HG03025 (cell line): Measurements from ENCODE around the gene IMMP2L.
"Not testable (repeated sequence)": the region's sequence is repeated elsewhere in the genome, so short reads cannot be mapped to it uniquely, and the experiment has no call there.

Experiments used
- ATAC-seq: cut with Tn5 transposase; IDR thresholded peaks from one replicate; pipeline ENCODE4 v1.9.1; 2021; ENCODE audit warnings: mild to moderate bottlenecking, moderate library complexity; ENCODE audit not compliant: unreplicated experiment, low FRiP score

IMMP2L gene

GRCh38 chr7:111362506-111363054 is 199.7 kb downstream of the IMMP2L start:
- no peak for ATAC-seq

DNA sequence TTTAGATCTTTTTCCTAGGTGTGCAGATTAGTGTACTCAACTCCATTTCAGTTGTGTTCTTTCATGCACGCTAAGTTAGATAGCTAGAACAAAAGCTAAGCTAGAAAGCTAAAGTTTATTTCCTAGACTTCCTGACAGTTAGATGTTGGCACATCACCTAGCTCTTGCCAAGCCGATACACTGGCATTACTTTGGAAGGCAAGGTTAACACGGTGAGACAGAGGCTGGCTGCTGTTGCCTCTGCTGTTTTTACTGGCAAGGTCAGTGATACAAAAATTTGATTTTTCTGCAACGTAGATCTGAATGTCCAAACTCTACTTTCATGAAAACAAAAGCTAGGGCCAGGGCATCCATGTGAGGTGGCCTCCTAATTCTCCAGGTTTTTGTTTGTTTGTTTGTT is 203.4 kb downstream of the IMMP2L start:
- ATAC-seq = no peak

GRCh38 chr7:111357691-111358090 is 204.6 kb downstream of the IMMP2L start:
- no peak for ATAC-seq

- no peak for ATAC-seq
Measured at GRCh38 chr7:111356941-111357340, 205.4 kb downstream of the IMMP2L start.

DNA sequence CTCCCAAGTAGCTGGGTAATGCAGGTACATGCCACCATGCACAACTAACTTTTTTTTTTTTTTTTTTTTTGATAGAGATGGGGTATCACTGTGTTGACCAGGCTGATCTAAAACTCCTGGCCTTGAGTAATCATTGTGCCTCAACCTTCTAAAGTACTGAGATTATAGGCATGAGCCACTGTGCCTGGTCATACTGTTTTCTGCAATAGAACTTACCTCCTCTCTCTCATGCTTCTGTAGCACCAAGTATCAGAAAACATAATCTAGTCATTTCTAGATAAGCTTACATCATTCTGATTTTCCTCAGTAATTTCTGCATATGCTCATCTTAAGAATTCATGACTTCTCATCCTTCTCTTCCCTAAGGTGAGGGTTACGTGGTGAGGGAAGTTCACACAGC is 210.0 kb downstream of the IMMP2L start:
- ATAC-seq = no peak

- no peak for ATAC-seq
Measured at GRCh38 chr7:111346219-111346618, 216.1 kb downstream of the IMMP2L start.

- no peak for ATAC-seq
Measured at GRCh38 chr7:111343017-111343416, 219.3 kb downstream of the IMMP2L start.

- no peak for ATAC-seq
Measured at GRCh38 chr7:111339006-111339405, 223.3 kb downstream of the IMMP2L start.

GRCh38 chr7:111333010-111333409 is 229.3 kb downstream of the IMMP2L start:
- ATAC-seq = no peak

DNA sequence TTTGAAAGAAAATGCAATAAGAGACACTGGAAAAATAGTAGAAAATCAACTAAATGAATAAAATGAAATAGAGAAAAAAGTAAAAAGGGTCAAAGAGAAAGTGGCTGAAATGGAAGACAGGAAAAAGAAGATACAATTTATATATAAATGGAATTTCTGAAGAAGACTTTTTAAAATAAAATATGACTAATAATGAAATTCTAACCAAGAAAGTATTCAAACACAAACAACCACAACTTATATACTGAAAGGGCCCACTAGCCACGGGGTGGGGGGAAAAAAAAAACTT is 232.1 kb downstream of the IMMP2L start:
- no peak for ATAC-seq

DNA sequence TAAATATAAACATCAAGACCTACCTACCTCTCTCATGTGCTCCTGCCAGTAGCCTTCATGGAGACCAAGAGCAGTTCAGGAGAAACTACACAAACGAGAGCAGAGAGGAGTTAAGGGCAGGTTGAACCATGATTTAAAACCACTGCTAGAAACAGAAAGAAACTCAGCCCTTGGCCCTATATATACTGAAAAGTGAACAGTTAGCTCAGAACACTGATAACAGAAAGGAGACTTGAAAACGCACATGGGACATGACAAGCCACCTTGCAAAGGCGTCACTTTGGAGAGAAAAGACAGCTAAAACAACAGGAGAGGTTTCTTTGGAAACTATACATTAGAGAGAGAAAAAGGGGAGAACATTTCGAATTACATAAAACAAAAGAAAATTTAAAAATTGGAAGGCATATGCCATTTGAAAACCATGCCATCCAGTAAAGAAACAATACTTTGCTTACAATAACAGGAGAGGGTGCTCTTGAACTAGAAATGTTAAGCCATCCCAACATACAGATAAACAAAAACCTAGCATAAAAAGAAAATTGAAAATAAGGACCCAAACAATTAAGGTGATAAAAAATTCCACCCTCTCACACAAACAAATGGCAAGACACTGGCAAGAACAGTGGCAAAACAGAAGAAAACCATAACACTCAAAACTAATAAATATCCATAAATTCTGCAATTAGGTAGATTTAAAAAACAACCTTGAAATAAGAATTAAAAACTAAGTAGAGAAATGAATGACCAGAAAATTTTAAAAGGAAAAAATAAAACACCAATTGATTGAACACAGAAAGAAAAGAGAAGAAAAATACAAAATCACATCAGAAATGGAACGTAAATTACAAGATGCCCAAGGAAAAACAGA is 232.7 kb downstream of the IMMP2L start:
- peak; percentile 61 for ATAC-seq

- no peak for ATAC-seq
Measured at GRCh38 chr7:111328487-111328886, 233.8 kb downstream of the IMMP2L start.

- ATAC-seq = no peak
Measured at GRCh38 chr7:111324776-111325175, 237.5 kb downstream of the IMMP2L start.

DNA sequence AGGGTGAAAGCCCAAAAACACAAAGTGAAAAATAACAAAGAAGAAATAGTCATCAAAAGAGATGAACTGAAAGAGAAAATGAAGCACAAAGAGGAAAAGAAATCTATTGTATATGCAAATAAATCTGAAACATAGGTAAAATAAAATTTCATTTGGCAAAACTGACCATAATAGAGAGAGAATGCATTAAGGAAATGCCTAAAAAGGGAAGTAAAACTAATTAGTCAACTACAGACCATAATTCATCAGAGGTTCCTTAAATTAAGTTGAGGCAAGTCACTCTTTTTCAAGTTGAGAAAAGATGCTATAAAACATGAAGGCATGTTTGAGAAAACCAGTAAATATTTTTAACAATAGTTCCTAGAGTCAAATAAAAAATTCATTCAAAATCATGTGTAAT is 238.1 kb downstream of the IMMP2L start:
- ATAC-seq = no peak

DNA sequence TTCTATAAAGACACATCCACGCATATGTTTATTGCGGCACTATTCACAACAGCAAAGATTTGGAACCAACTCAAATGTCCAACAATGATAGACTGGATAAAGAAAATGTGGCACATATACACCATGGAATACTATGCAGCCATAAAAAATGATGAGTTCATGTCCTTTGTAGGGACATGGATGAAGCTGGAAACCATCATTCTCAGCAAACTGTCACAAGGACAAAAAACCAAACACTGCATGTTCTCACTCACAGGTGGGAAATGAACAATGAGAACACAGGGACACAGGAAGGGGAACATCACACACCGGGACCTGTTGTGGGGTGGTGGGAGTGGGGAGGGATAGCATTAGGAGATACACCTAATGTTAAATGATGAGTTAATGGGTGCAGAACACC is 238.6 kb downstream of the IMMP2L start:
- ATAC-seq = not testable (repeated sequence)

DNA sequence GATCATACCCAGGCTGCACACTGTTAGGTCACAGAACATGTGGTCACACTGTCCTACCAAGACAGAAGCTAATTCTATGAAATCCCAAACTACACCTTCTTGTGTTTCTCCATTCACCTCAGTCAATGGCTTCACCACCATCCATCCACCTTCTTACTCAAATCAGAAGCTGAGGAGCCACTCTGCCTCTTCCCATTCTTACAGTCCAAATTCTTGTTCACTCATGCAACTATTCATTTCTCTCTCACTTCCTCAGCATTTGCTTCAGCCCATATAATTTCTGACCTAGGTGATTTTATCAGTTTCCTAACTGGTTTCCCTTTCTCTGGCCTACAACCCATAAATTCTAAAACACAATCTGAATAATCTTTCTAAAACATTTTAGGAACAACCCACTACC is 242.2 kb downstream of the IMMP2L start:
- no peak for ATAC-seq

GRCh38 chr7:111312966-111313365 is 249.3 kb downstream of the IMMP2L start:
- no peak for ATAC-seq

DNA sequence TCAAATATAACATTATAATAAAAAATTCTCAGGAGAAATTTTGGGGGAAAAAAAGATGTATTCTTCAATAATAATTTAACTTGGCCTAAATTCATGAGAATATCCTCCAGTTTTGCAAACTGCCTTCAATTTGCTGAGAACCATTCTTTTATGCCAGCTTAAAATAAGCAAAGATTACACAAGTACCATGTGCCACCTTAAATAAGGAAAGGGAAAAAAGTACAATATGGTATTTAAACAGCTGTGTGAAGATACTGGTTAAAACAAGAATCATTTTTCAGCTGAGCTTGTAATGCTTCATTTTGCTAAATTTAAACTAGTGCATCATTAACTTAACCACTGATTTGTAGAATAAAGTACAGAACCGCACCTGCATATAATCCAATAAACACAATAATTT is 253.6 kb downstream of the IMMP2L start:
- no peak for ATAC-seq

DNA sequence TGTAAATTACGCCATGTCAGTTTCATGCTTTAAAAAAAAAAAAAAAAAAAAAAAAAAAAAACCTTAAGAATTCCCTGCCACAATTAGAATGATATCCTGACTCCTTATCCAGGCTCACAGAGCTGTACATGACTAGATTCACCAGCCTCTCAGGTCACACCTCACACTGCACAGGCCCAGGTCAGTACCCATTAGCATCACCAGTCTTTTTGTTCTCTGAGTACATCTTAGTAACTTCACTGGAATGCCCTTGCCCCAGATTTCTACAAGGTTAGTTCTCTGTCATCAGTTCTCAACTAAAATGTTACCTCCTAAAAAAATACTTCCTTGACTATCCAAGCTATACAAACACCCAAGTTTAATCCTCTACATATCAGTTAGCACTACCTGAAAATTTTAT is 260.4 kb downstream of the IMMP2L start:
- ATAC-seq = no peak

DNA sequence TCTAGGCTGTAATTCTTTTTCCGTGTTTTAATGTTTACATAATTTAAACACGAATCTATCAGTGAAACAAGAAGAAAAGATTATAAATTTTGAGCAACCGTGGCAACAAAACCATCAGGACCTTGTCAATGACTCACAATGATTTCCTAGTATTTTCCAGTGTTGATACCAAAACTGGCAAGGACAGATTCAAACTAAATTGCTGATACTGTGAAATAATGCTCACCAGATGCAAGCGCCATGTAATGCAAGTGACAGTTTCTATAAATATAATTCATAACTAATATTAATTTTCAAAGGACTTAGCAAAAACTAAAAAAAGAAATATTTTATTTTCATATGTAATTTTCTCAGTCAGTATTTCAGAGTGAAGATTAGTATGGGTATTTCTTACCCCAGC is 267.8 kb downstream of the IMMP2L start:
- ATAC-seq = no peak

- ATAC-seq = no peak
Measured at GRCh38 chr7:111292026-111292470, 270.2 kb downstream of the IMMP2L start.

GRCh38 chr7:111290982-111291381 is 271.3 kb downstream of the IMMP2L start:
- no peak for ATAC-seq
